HG03045 (cell line): ENCODE results near the gene PER2.

Experiments
- ATAC-seq: cut with Tn5 transposase; IDR thresholded peaks from one replicate; pipeline ENCODE4 v1.9.1; 2021; ENCODE audit warnings: mild to moderate bottlenecking, moderate library complexity; ENCODE audit not compliant: unreplicated experiment

PER2 gene

GRCh38 chr2:238270606-238271005, 17.8 kb downstream of the PER2 start:
- no peak for ATAC-seq

- no peak for ATAC-seq
Measured at GRCh38 chr2:238269741-238270140, 18.7 kb downstream of the PER2 start.

DNA sequence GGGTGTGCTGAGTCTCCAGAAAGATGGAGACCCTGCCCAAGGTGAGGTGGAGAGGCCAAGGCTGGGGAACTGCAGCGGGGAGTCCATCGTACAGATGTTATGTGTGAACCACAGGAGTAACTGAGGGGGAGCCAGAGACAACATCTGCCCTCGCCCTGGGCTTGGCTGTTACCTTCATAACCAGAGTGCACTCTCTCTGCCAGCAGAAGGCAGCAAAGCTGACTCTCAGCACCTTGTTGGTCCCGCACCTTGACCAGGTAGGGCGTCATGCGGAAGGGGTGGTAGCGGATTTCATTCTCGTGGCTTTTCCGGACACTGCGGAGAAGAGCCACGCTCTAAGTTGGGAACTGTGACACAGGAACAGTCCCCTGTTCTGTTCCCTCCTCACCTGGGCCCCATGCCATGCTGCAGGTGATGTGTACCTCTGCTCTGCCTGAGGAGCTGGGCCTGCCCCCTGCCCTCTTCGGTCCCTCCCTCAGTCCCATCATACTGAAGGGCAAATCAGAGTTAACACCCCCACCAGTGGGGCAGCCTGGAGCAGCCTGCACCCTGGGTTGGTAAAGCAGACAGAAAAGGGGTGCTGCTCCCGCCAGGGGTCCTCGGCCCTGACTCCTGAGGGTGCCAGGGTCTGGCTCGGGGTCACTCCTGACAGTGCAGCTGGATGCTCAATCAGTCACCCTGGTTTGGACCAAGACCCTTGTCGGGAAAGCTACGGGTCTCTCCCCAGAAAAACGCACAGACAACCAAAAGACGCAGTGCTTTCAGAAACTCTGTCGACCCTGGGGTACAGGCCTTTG, 20.3 kb downstream of the PER2 start:
- ATAC-seq, result no peak

- ATAC-seq, result no peak
Measured at GRCh38 chr2:238267341-238267710, 21.1 kb downstream of the PER2 start.

DNA sequence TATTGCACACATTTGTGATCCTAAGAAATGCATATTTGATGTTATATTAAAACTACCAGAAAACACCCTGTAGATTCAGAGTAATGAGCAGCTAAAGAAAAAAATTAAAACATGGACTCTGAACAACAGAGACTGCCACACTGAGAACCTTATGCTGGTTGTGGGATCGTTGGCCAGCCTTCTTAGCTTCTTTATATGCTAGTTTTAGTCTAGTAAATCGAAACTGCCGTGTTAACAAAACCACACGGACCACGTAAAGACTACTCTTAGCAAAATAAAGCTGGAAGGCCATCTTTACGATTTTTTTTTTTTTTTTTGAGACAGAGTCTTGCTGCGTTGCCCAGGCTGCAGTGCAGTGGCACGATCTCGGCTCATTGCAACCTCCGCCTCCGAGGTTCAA, 22.8 kb downstream of the PER2 start:
- no peak for ATAC-seq

DNA sequence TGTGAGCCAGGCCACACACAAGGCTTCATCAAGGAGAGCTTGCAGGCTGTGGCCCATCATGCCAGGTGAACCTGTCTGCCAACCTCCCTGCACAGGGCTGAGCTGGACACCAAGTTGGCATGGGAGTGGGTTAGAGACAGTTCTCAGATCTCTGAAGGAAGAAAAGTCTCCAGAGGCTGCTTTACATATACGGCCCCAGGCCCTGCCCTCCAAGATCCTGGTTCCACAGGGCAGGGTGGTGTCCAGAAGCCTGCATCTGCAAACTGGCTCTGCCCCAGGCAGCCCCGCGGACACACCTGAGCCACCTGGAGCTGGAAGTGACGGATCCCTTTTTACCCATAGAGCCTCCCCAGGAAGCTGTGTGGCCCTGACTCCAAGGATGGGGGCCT, 24.3 kb downstream of the PER2 start:
- ATAC-seq, result no peak

DNA sequence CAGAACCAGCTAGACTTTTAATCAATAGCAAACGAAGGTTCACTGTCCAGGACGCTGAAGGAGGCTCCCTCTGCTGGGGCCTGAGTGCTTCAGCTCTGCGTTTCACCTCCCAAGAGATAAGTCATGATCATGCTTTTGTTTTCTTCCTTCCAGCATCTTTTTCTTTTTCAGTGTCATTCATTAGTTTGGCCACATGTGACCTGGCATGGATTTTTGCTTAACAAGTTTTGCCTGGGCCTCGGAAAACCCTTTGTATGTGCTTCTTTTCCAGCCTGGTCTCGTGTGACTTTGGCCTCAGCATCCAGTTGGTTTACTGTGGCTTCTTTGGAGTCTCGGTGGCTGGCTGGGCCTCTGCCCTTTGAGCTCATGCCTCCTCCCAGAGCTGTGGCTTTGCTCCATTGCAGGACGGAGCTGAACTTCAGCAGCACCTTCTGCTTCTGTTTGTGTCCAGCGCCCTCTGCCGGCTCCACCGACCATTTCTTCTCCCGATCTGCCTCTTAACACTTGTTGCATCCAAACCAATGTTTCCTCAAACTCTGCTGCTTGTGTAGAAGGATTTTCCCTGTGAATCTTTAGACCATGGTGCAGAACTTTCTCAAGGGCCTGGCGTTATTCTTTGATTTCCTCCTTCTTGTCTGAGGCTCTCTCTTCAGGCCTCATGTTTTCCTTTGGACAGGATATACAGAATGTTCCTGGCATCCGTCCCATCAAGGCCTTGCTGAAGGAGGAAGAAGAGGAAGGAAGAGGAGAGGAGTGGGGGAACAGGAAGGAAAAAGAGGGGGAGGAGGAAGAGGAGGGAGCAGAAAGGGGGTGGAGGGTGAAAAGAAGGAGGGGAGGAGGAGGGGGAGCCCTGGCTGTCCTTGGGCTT, 25.0 kb downstream of the PER2 start:
- ATAC-seq, result no peak

- no peak for ATAC-seq
Measured at GRCh38 chr2:238262496-238263122, 25.8 kb downstream of the PER2 start.

DNA sequence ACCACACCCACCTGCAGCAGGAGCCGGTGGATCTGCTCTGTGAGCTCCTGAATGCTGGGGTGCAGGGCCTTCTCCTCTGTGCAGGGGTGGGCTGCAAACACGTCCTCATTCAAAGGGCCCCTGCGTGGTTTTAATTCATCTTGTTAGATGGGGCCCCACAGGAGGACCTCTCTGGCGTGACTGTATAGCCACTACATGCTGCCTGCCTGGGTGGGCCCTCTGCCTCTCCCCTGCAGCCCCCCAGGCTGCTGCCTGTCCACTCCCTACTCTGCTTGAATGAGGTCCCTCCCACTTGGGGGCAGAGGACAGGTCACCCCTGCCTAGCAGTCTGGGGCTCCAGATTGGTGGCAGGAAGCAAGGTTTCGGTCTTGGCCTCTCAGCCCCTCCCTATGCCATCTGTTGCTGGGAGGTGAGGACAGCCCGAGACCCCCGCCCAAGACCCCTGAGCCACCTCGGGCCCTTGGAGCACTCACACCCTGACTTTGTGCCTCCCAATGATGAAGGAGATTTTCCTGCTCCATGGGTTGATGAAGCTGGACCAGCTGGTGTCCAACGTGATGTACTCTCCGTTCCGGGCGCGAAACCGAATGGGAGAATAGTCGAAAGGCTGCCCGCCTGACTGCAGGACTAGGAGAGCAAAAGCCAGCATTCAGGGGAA, 26.6 kb downstream of the PER2 start:
- no peak for ATAC-seq

GRCh38 chr2:238260883-238261282, 27.5 kb downstream of the PER2 start:
- no peak for ATAC-seq

- no peak for ATAC-seq
Measured at GRCh38 chr2:238259061-238260020, 29.1 kb downstream of the PER2 start.

DNA sequence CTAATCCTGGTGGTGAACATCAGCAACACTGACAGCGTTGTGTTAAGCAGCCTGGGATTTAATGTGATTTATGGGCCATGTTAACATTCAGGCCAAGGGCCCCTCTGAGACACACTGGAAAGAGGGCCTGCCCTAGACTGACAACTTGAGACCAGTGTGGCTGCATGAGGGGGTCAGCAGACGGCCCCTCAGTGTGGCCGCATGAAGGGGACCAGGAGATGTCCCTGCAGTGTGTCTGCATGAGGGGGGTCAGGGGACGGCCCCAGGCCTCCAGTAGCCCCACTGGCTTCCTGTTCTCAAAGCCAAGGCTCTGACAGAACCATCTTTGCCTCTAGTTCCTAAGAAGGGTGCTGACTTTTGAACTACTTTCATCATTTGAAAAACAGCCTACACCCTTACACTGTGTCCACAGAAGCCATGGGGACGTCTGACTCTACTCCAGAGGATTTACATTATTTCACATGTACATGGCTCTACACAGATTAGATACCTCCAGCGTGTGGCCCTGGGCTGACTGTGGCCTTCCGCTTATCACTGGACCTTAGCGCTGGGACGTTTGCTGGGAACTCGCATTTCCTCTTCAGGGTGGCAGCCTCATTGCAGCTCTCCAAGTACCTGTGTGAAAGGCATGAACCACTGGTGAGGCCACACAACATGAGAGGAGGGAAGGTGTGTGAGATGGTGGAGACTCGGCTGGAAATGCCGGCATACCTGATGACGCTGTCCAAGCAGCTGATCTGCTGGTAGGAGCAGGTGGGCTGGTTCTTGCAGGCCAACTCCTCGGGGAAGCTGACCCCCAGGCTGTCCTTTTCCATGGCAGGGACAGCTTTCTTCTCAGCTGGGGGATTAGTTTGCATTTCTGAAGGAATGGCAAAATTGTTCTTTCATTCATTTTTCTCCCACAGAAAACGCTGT, 30.4 kb downstream of the PER2 start:
- no peak for ATAC-seq

- ATAC-seq, result no peak
Measured at GRCh38 chr2:238256594-238257104, 31.8 kb downstream of the PER2 start.

DNA sequence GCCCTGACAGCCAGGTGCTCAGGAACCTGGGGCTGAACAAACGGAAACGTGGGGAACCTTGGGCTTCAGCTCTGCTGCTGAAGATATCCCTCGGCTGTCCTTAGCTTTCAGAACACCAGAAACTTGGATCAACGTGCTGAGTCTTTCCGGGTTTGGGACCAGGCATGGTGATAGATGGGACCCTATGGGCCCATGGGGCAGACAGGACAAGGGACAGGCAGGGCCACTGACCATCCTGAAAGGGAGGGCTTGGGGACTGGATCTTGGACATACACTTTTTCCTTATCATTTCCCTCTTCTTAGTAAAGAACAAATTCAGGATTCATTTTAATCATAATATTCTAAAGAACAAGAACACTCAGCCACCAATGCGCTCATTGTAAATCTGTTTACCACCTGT, 32.3 kb downstream of the PER2 start:
- ATAC-seq, result no peak

DNA sequence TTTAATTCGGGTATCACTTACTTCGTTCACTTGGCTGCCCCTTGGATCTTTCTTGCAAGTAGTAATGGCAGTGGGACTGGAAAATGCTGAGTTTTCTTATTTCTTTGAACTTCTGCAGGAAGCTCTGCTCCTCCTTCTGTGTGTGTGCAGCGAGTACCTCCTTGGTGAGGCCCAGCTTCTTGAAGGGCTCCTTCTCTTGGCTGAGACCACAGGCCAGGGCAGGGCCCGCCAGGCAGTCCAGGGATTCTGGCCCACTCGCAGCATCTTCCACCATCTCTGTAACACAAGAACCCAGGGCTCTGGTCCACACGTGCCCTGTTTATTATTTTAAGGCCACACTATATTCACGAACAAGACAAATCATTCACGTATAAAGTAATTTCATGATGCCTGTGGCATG, 32.8 kb downstream of the PER2 start:
- ATAC-seq, result no peak

GRCh38 chr2:238255151-238255551, 33.3 kb downstream of the PER2 start:
- ATAC-seq, result no peak

- no peak for ATAC-seq
Measured at GRCh38 chr2:238254095-238254723, 34.2 kb downstream of the PER2 start.
